ENCODE results near the gene POU1F1. TPM values are rescaled to one million over a fixed set of nuclear protein-coding genes. Genes with fewer than 3 reads are reported as not detected.

Gene POU1F1
- total RNA-seq = not detected in 2 replicates

GRCh38 chr3:87276484-87276883, at the start of gene POU1F1:
Gene POU1F1 (minus strand): TSS chr3:87276584. CDS start chr3:87276462, 122 bp downstream.

GRCh38 chr3:87227104-87227834, 49.1 kb downstream of the POU1F1 start, which contains the start of gene CHMP2B:
Gene CHMP2B (plus strand): TSS chr3:87227309. CDS start chr3:87227523, 214 bp downstream.

Small RNAs within 50 kb of the gene (small RNA-seq; reads per million reads assigned to genes)
- gene MIR4795 = not detected

Other genes starting within 250 kb of the POU1F1 start
- gene CHMP2B, start 49.3 kb downstream of the POU1F1 start, total RNA-seq = 23.5 and 24.8 TPM in 2 replicates

Data from subcutaneous preadipocyte (primary cell).